Activated effector memory CD4-positive, alpha-beta T cell treated with anti-CD3 and anti-CD28 coated beads, Interleukin-2, amount 50 U/mL, for 16 hours (primary cell): ENCODE results near the gene RXFP2.

Experiments used
- DNase-seq: peaks from one replicate; pipeline ENCODE4 v3.0.0-alpha.2; 2020

Gene RXFP2

GRCh38 chr13:31739226-31739625 lies at the start of gene RXFP2:
Gene RXFP2 (plus strand): TSS chr13:31739526. CDS start chr13:31739613, 87 bp downstream.
- no peak for DNase-seq

GRCh38 chr13:31697290-31697689 lies 42.0 kb upstream of the RXFP2 start:
- DNase-seq, result no peak

- DNase-seq, result no peak
These were observed 39.7 kb upstream of the RXFP2 start for GRCh38 chr13:31699650-31700049.

- no peak for DNase-seq
These were observed 35.5 kb upstream of the RXFP2 start for GRCh38 chr13:31703780-31704179.

GRCh38 chr13:31706105-31706504 lies 33.2 kb upstream of the RXFP2 start:
- DNase-seq, result no peak

- DNase-seq, result no peak
These were observed 21.7 kb upstream of the RXFP2 start for GRCh38 chr13:31717583-31717982.

- DNase-seq, result no peak
These were observed 20.1 kb upstream of the RXFP2 start for GRCh38 chr13:31719214-31719613.

- DNase-seq, result no peak
These were observed 16.7 kb upstream of the RXFP2 start for GRCh38 chr13:31722673-31723072.

- DNase-seq, result no peak
These were observed 13.5 kb upstream of the RXFP2 start for GRCh38 chr13:31725841-31726240.

GRCh38 chr13:31731921-31732320 lies 7.4 kb upstream of the RXFP2 start:
- DNase-seq, result no peak

- DNase-seq, result no peak
These were observed 6.3 kb upstream of the RXFP2 start for GRCh38 chr13:31733066-31733465.

GRCh38 chr13:31733647-31734046 lies 5.7 kb upstream of the RXFP2 start:
- no peak for DNase-seq

- peak; percentile 87 for DNase-seq
These were observed 2.9 kb downstream of the RXFP2 start for GRCh38 chr13:31742097-31742734.

- DNase-seq, result no peak
These were observed 8.0 kb downstream of the RXFP2 start for GRCh38 chr13:31747291-31747690.

- no peak for DNase-seq
These were observed 8.6 kb downstream of the RXFP2 start for GRCh38 chr13:31747966-31748365.

GRCh38 chr13:31749929-31750328 lies 10.6 kb downstream of the RXFP2 start:
- no peak for DNase-seq

- no peak for DNase-seq
These were observed 15.9 kb downstream of the RXFP2 start for GRCh38 chr13:31755211-31755610.

GRCh38 chr13:31755803-31756212 lies 16.5 kb downstream of the RXFP2 start:
- DNase-seq, result no peak

GRCh38 chr13:31756346-31756745 lies 17.0 kb downstream of the RXFP2 start:
- no peak for DNase-seq

- no peak for DNase-seq
These were observed 22.6 kb downstream of the RXFP2 start for GRCh38 chr13:31761951-31762350.

- DNase-seq, result no peak
These were observed 25.2 kb downstream of the RXFP2 start for GRCh38 chr13:31764556-31764955.

- no peak for DNase-seq
These were observed 25.9 kb downstream of the RXFP2 start for GRCh38 chr13:31765138-31765785.

- no peak for DNase-seq
These were observed 28.0 kb downstream of the RXFP2 start for GRCh38 chr13:31767175-31767900.

- DNase-seq, result no peak
These were observed 29.0 kb downstream of the RXFP2 start for GRCh38 chr13:31768351-31768750.
